ENCODE measurements around the gene CASZ1. TPM values are rescaled to one million over a fixed set of nuclear protein-coding genes. Genes with fewer than 3 reads are reported as not detected.

The CASZ1 gene
- total and polyA plus RNA-seq, 2 donors from 2014 or later = 10.1 to 33.0 TPM

GRCh38 chr1:10721381-10722321 lies 74.8 kb downstream of the CASZ1 start:
- no peaks in the 10 kb centered on the region for H3K27me3 ChIP-seq (ENCODE audit: control insufficient read depth, insufficient read depth, low read length)
- FAIRE-seq (no peak), DNase-seq (peak in 1 of 5 donors; percentile 73)
- H3K4me3 ChIP-seq (ENCODE audit: low read length in 3 of 3) = no peak overlapping the region
- peak overlapping the region in 1 of 3 donors; percentile 34 for H3K9ac ChIP-seq (ENCODE audit: low read length in 3 of 3)
- peaks cover 4 to 33% (median 29%) of the 10 kb centered on the region in 3 donors for H3K4me1 ChIP-seq (ENCODE audit: control insufficient read depth in 2 of 3, insufficient read depth in 2 of 3, low read depth in 1 of 3, low read length in 3 of 3)
- H3K9me3 ChIP-seq (ENCODE audit: control insufficient read depth in 2 of 3, insufficient read depth in 1 of 3, low read length in 3 of 3) = no peaks in the 10 kb centered on the region
- H3K27ac ChIP-seq (ENCODE audit: low read depth in 2 of 2, low read length in 2 of 2) = peak overlapping the region; percentile 19 to 71
- H3K36me3 ChIP-seq (ENCODE audit: control insufficient read depth in 2 of 3, insufficient read depth in 3 of 3, low read length in 3 of 3) = no peaks in the 10 kb centered on the region
- intact Hi-C loops (cut with DNase I) = no loop called here
- no peak for TF ChIP-seq CTCF (IDR thresholded peaks at IDR 0.05; ENCODE audit: borderline replicate concordance, extremely low read depth, insufficient read depth)

GRCh38 chr1:10720635-10721034 lies 75.8 kb downstream of the CASZ1 start:
- Histone ChIP-seq H3K27me3 (ENCODE audit: control insufficient read depth, insufficient read depth, low read length) (no peaks in the 10 kb centered on the region), H3K27ac (ENCODE audit: low read depth in 2 of 2, low read length in 2 of 2) (peak overlapping the region in 1 of 2 donors; percentile 65), H3K9me3 (ENCODE audit: control insufficient read depth in 2 of 3, insufficient read depth in 1 of 3, low read length in 3 of 3) (no peaks in the 10 kb centered on the region), H3K9ac (ENCODE audit: low read length in 3 of 3) (peak overlapping the region in 1 of 3 donors; percentile 53), H3K4me1 (ENCODE audit: control insufficient read depth in 2 of 3, insufficient read depth in 2 of 3, low read depth in 1 of 3, low read length in 3 of 3) (peaks cover 0 to 27% (median 23%) of the 10 kb centered on the region in 3 donors), H3K4me3 (ENCODE audit: low read length in 3 of 3) (no peak overlapping the region), H3K36me3 (ENCODE audit: control insufficient read depth in 2 of 3, insufficient read depth in 3 of 3, low read length in 3 of 3) (no peaks in the 10 kb centered on the region)
- DNase-seq (no peak), FAIRE-seq (no peak)
- TF ChIP-seq CTCF (IDR thresholded peaks at IDR 0.05; ENCODE audit: borderline replicate concordance, extremely low read depth, insufficient read depth) = no peak
- intact Hi-C loops (cut with DNase I) = no loop called here

GRCh38 chr1:10718083-10718415 lies 78.4 kb downstream of the CASZ1 start:
- Histone ChIP-seq H3K27ac (ENCODE audit: low read depth in 2 of 2, low read length in 2 of 2) (no peak overlapping the region), H3K9ac (ENCODE audit: low read length in 3 of 3) (no peak overlapping the region), H3K27me3 (ENCODE audit: control insufficient read depth, insufficient read depth, low read length) (no peaks in the 10 kb centered on the region), H3K4me1 (ENCODE audit: control insufficient read depth in 2 of 3, insufficient read depth in 2 of 3, low read depth in 1 of 3, low read length in 3 of 3) (peaks cover 0 to 11% (median 10%) of the 10 kb centered on the region in 3 donors), H3K4me3 (ENCODE audit: low read length in 3 of 3) (no peak overlapping the region), H3K9me3 (ENCODE audit: control insufficient read depth in 2 of 3, insufficient read depth in 1 of 3, low read length in 3 of 3) (no peaks in the 10 kb centered on the region), H3K36me3 (ENCODE audit: control insufficient read depth in 2 of 3, insufficient read depth in 3 of 3, low read length in 3 of 3) (no peaks in the 10 kb centered on the region)
- DNase-seq = no peak
- TF ChIP-seq CTCF (IDR thresholded peaks at IDR 0.05; ENCODE audit: borderline replicate concordance, extremely low read depth, insufficient read depth) = no peak
- intact Hi-C loops (cut with DNase I) = no loop called here
- FAIRE-seq = no peak
